GM23248 (cell line): ENCODE measurements around the gene ADCY5. TPM values are rescaled to one million over a fixed set of nuclear protein-coding genes. Genes with fewer than 3 reads are reported as not detected.

Source experiments
- DNase-seq: peaks from one replicate; pipeline ENCODE4 v3.0.0-alpha.2; 2015
- H2AFZ ChIP-seq: fragments of 200-600 bp; sonication (generic); 2 replicates; pipeline ENCODE4 v1.6.1; 2016; ENCODE audit warnings: antibody characterized with exemption
- H3F3A ChIP-seq: fragments of 200-600 bp; sonication (generic); 2 replicates; pipeline ENCODE4 v1.6.1; 2016; ENCODE audit warnings: mild to moderate bottlenecking, antibody characterized with exemption, mixed run types; ENCODE audit not compliant: insufficient read depth
- H3K27ac ChIP-seq: fragments of 200-600 bp; sonication (generic); 2 replicates; pipeline ENCODE4 v1.5.1; 2016; ENCODE audit warnings: mild to moderate bottlenecking
- H3K27me3 ChIP-seq: fragments of 200-600 bp; sonication (generic); replicated peaks from 2 replicates; pipeline ENCODE4 v1.6.1; 2016; ENCODE audit warnings: mild to moderate bottlenecking; ENCODE audit not compliant: insufficient read depth
- H3K36me3 ChIP-seq: fragments of 200-600 bp; sonication (generic); 2 replicates; pipeline ENCODE4 v1.6.1; 2016; ENCODE audit warnings: low read depth, mild to moderate bottlenecking
- H3K4me1 ChIP-seq: fragments of 200-600 bp; sonication (generic); 2 replicates; pipeline ENCODE4 v1.6.1; 2016; ENCODE audit warnings: mild to moderate bottlenecking; ENCODE audit not compliant: insufficient read depth
- H3K4me2 ChIP-seq: fragments of 200-600 bp; sonication (generic); one replicate; pipeline ENCODE4 v1.6.1; 2016; ENCODE audit warnings: mild to moderate bottlenecking; ENCODE audit not compliant: unreplicated experiment
- H3K4me3 ChIP-seq: fragments of 200-600 bp; sonication (generic); 2 replicates; pipeline ENCODE4 v1.5.1; 2016; ENCODE audit warnings: mild to moderate bottlenecking
- H3K79me2 ChIP-seq: fragments of 200-600 bp; sonication (generic); 2 replicates; pipeline ENCODE4 v1.6.1; 2016; ENCODE audit warnings: mild to moderate bottlenecking; ENCODE audit not compliant: insufficient read depth
- H3K9ac ChIP-seq: fragments of 200-600 bp; sonication (generic); 2 replicates; pipeline ENCODE4 v1.6.1; 2016; ENCODE audit warnings: mild to moderate bottlenecking
- H3K9me2 ChIP-seq: fragments of 200-600 bp; sonication (generic); 2 replicates; pipeline ENCODE4 v1.6.1; 2016; ENCODE audit warnings: mixed run types, mild to moderate bottlenecking, moderate library complexity; ENCODE audit not compliant: insufficient read depth
- H3K9me3 ChIP-seq: fragments of 200-600 bp; sonication (generic); one replicate; pipeline ENCODE4 v1.6.1; 2017; ENCODE audit warnings: low read depth
- H4K20me1 ChIP-seq: fragments of 200-600 bp; sonication (generic); 2 replicates; pipeline ENCODE4 v1.6.0; 2016; ENCODE audit not compliant: insufficient read depth
- EZH2 ChIP-seq: fragments of 200-600 bp; sonication (generic); IDR thresholded peaks from 2 replicates; pipeline ENCODE4 v1.6.1; 2018; ENCODE audit warnings: antibody characterized with exemption, mild to moderate bottlenecking; ENCODE audit not compliant: insufficient read depth, poor library complexity, severe bottlenecking
- EZH2phosphoT487 ChIP-seq: fragments of 200-600 bp; sonication (generic); IDR thresholded peaks from 2 replicates; pipeline ENCODE4 v1.6.1; 2018; ENCODE audit warnings: antibody characterized with exemption, moderate library complexity, mild to moderate bottlenecking, low read depth; ENCODE audit not compliant: insufficient read depth
- WGBS, 2 experiments: methylation state at CpG; one replicate each; pipeline ENCODE4 v1.1.6; 2015 to 2017; ENCODE audit warnings: low lambda C conversion rate in 2 of 2, low coverage in 1 of 2; ENCODE audit errors: missing lambda C conversion rate in 2 of 2; 5-methylcytosine and 5-hydroxymethylcytosine counted together
- in situ Hi-C: fragments of 300-500 bp; cut with MboI; formaldehyde crosslinking; loops from 2 replicates; pipeline ENCODE4 v1.15.0; 2020
- polyA plus RNA-seq: library from polyadenylated mRNA; unstranded; fragments of >200 nt; fragmentation: Nextera tagmentation; extraction: Ambion mirVana; gene quantifications from 2 replicates; pipeline ENCODE4 v1.2.1, GENCODE V29; 2016
- total RNA-seq: library from RNA; depleted of rRNA; stranded (reverse); fragments of >200 nt; shearing (Covaris generic); gene quantifications from 2 replicates; pipeline ENCODE4 v1.2.3, GENCODE V29; 2014

The ADCY5 gene
- total and polyA plus RNA-seq, 2 experiments from 2014 or later = 0.09 to 1.2 TPM

DNA sequence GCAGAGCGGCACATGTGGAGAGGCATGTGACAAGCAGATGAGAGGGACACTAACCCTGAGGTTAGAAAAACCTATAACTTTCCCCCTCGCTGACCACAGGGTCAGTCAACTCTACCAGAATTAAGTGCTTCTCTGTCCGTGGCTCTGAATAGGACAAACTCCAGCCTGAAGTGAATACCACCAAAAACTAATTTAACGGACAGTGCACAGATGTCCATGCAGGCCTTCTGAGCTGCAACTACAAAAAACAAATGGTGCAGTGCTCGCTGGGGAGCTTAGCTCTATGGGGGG is 59.3 kb downstream of the ADCY5 start:
- no peaks in the 10 kb centered on the region for H3F3A ChIP-seq
- in situ Hi-C loops = no loop called here
- WGBS, 2 experiments = 69 to 77% methylated on average over 5 of the region's 5 CpGs
- no peak overlapping the region for H3K4me3 ChIP-seq
- no peak overlapping the region for H3K4me2 ChIP-seq
- no peaks in the 10 kb centered on the region for H3K4me1 ChIP-seq
- no peaks in the 10 kb centered on the region; the same call in 1 of the 2 replicates for H3K27me3 ChIP-seq
- no peak overlapping the region for H2AFZ ChIP-seq
- no peaks in the 10 kb centered on the region for H3K9me2 ChIP-seq
- DNase-seq = no peak
- H3K9me3 ChIP-seq = no peaks in the 10 kb centered on the region
- TF ChIP-seq EZH2 (no peak), EZH2phosphoT487 (no peak)
- no peak overlapping the region for H3K27ac ChIP-seq
- no peak overlapping the region for H3K9ac ChIP-seq
- no peaks in the 10 kb centered on the region for H3K79me2 ChIP-seq
- H4K20me1 ChIP-seq = no peaks in the 10 kb centered on the region; the same call in 1 of the 2 replicates
- no peaks in the 10 kb centered on the region for H3K36me3 ChIP-seq

DNA sequence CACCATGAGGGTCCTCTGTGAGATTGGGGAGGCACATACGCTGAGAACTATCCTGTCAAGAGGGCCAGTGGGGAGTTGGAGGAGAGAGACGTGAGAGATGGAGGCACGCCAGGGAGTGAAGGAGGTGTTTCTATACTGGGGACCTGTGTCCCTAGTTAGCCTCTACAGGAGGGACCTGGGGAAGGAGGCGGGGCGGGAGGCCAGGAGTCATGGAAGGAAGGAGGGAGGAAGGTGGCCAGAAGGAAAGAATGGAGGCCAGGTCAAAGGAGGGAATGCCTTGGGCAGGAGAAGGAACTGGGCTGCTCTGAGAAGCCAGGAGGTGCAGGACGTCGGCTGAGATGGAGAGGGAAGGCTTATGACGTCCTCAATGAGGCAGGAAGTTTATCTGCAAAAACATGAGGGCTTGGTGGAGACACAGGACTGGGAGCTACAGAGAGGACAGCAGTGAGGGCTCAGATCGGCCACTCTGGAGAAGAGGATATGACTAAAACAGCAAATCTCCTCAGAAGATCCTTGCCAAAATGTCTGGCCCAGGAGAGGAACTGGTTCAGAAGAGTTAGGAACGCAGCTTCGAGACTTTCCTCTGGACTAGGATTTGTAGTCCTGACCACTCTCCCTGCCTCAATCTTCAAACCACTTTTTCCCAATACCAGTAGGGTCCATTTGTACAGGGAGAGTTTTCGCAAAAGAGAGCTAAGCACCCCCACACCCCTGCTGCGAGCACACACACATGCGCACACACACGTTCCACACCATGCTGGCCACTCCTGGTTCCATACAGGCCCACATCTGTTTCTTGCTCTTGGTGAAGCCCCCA is 59.9 kb downstream of the ADCY5 start:
- Histone ChIP-seq H3K9ac (no peak overlapping the region), H4K20me1 (no peaks in the 10 kb centered on the region; the same call in 1 of the 2 replicates), H3K4me1 (no peaks in the 10 kb centered on the region), H3K9me2 (no peaks in the 10 kb centered on the region), H3K27me3 (no peaks in the 10 kb centered on the region; the same call in 1 of the 2 replicates), H3K4me3 (no peak overlapping the region), H2AFZ (no peak overlapping the region), H3K36me3 (no peaks in the 10 kb centered on the region), H3F3A (no peaks in the 10 kb centered on the region), H3K27ac (no peak overlapping the region), H3K4me2 (no peak overlapping the region), H3K79me2 (no peaks in the 10 kb centered on the region), H3K9me3 (no peaks in the 10 kb centered on the region)
- DNase-seq = peak; percentile 6
- TF ChIP-seq EZH2 (no peak), EZH2phosphoT487 (no peak)
- WGBS, 2 experiments = 69 to 77% methylated on average over 14 to 15 of the region's 15 CpGs
- in situ Hi-C loops = no loop called here

- Histone ChIP-seq H2AFZ (no peak overlapping the region), H3K79me2 (no peaks in the 10 kb centered on the region), H3K9me3 (no peaks in the 10 kb centered on the region), H3F3A (no peaks in the 10 kb centered on the region), H3K4me2 (no peak overlapping the region), H3K9ac (no peak overlapping the region), H3K36me3 (no peaks in the 10 kb centered on the region), H3K27me3 (no peaks in the 10 kb centered on the region; the same call in 1 of the 2 replicates), H4K20me1 (no peaks in the 10 kb centered on the region; the same call in 1 of the 2 replicates), H3K9me2 (no peaks in the 10 kb centered on the region), H3K4me3 (no peak overlapping the region), H3K27ac (no peak overlapping the region), H3K4me1 (no peaks in the 10 kb centered on the region)
- no peak for DNase-seq
- WGBS, 2 experiments = 69 to 70% methylated on average over 8 of the region's 8 CpGs
- TF ChIP-seq EZH2 (no peak), EZH2phosphoT487 (no peak)
- in situ Hi-C loops = no loop called here
Observed at GRCh38 chr3:123388042-123388441, 60.8 kb downstream of the ADCY5 start.

GRCh38 chr3:123387532-123387931 is 61.4 kb downstream of the ADCY5 start:
- Histone ChIP-seq H3K9ac (no peak overlapping the region), H3K9me3 (no peaks in the 10 kb centered on the region), H3F3A (no peaks in the 10 kb centered on the region), H3K4me1 (no peaks in the 10 kb centered on the region), H3K4me3 (no peak overlapping the region), H3K36me3 (no peaks in the 10 kb centered on the region), H3K4me2 (no peak overlapping the region), H3K27me3 (no peaks in the 10 kb centered on the region; the same call in 1 of the 2 replicates), H2AFZ (no peak overlapping the region), H3K27ac (no peak overlapping the region), H4K20me1 (no peaks in the 10 kb centered on the region; the same call in 1 of the 2 replicates), H3K79me2 (no peaks in the 10 kb centered on the region), H3K9me2 (no peaks in the 10 kb centered on the region)
- no peak for TF ChIP-seq EZH2phosphoT487
- TF ChIP-seq EZH2 = no peak
- DNase-seq = no peak
- 77 to 81% methylated on average over 3 of the region's 3 CpGs for WGBS, 2 experiments
- in situ Hi-C loops = no loop called here
